ENCODE results near the gene DCT.

- TF ChIP-seq EZH2 (IDR thresholded peaks at IDR 0.05), result no peak
- no peak for TF ChIP-seq CTCF (IDR thresholded peaks at IDR 0.05)
- no peak for TF ChIP-seq EZH2phosphoT487 (IDR thresholded peaks at IDR 0.05)
Measured at GRCh38 chr13:94495806-94496205, 16.3 kb upstream of the DCT start.

All from neural progenitor cell (in vitro differentiated cells).